Glomerular endothelial cell (primary cell): ENCODE measurements around the gene MYOM1. TPM values are rescaled to one million over a fixed set of nuclear protein-coding genes. Genes with fewer than 3 reads are reported as not detected.
"Not testable (repeated sequence)": the region's sequence is repeated elsewhere in the genome, so short reads cannot be mapped to it uniquely, and the experiment has no call there.

Experiments used
- DNase-seq: peaks from one replicate; pipeline ENCODE4 v3.0.0-alpha.2; 2011; ENCODE audit warnings: low read depth, low spot score; ENCODE audit errors: extremely low read depth
- total RNA-seq: library from RNA; depleted of rRNA; stranded (reverse); fragments of >200 nt; gene quantifications from 2 replicates; pipeline ENCODE4 v1.2.3, GENCODE V29; 2015

MYOM1 gene
- total RNA-seq, 1 donor from 2014 or later, result 0.41 TPM

DNA sequence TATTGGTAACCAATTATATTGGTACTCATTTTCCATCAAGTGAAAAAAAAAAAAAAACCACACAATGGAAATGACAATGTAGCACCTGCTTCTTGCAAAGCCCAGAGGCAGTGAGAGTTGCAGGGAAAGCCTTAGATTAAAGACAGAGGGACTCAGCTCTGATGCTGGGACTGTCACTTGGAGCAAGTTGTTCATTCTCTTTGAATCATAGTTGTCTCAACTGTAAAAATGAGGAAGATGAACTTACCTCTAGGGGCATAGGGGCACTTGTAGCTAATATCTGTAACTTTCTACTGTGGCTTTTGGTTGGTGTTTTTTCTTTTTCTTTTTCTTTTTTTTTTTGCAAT is 125.5 kb downstream of the MYOM1 start:
- DNase-seq, result no peak

DNA sequence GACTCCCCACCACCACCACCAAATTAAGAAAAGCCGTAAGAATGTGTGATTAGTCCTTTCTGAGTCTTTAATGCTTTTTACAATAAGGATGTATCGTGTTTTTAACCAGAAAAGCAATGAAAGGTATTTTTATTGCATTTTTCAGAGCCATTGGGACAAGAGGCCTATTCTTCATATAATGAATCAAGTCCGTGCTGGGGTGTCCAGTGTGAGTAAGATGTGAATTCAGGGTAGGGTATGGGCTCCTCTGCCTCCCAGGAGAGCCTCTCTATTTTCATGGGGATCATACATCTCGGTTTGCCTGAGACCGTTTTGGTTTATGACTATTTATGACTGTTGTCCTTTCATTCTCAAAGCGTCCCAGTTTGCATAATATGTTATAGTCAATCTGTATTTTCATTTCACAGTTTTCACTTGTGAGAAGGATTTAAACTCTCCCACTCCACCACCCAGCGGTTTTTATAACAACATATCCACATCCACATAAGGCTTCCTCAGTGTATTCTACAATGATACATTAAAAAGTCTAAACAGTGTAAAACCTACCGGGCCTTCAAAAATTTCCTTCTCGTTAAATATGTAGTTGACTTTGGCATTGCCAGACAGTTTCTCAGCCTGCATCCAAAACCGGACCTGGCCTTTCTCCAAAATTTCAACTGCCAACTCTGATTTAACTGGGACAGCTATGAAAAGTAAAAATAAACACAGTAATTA is 126.0 kb downstream of the MYOM1 start:
- DNase-seq, result no peak

DNA sequence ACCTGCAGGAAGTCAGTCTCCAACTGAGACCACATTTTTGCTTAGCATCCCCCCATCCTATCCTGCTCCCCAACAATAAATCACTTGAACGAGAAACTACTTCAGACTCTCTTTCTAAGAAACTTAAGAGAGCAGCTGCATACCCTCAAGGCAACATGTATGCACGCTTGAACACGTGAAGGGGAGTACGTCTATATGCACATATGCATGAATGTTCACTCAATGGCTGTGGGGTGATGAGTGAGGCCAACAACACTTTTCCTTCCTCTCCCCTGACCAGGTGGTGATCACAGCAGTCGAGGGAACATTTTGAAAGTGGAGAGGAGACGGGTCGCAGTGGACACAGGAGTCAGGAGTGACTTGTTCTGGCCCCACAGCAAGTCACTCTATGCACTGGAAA is 127.0 kb downstream of the MYOM1 start:
- DNase-seq, result no peak

DNA sequence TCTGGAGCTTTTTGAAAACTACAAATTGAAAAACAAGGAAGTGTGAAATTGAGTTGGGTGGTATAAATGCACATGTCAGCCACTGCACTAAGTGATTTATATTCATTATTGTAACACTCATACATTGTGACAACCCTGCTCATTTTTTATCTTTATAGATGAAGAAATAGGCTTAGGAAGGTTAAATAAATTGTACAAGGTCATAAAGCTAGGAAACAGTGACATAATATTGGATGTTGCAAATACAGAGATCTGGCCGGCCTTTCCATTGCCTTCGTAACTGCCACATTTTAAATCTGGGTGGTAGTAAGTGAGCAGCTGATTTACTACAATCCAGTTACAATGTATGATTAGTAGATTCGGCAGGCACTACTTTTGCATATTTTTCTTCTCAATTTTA is 130.2 kb downstream of the MYOM1 start:
- no peak for DNase-seq

DNA sequence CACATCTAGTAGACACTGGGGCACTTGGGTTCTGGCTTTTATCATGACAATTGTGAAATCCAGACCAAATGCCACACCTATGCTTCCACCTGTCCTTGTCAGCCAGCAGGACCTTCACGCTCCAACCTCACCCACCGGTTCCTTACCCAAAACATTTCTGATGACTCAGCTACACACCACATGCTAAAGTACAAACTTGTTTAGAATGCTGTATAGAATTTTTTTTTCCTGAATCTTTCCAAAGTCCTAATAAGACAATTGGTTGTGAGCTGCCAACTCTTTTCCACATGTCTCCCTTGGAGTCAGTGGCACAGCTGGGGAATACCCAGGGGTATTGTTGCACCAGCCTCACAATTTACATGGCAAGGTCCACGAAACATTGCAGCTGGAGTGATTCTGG is 131.3 kb downstream of the MYOM1 start:
- DNase-seq, result no peak

DNA sequence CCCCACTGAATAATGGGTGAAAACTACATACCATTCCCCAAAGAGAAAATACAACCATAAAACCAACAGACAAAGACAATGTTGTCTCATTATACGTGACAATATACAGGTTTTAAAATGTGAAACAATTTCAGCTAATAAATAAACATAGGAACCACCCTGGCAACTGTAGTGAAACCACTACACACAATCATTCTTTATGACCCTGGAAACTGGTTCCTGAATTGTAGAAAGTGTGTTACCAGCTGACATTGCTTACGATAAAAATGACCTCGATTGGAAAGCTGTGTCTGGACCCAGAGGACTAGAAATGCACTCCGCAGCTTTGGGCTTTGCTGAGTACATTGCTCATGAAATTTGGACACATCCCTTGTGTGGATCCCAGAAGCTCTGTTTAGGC is 132.9 kb downstream of the MYOM1 start:
- DNase-seq, result no peak

DNA sequence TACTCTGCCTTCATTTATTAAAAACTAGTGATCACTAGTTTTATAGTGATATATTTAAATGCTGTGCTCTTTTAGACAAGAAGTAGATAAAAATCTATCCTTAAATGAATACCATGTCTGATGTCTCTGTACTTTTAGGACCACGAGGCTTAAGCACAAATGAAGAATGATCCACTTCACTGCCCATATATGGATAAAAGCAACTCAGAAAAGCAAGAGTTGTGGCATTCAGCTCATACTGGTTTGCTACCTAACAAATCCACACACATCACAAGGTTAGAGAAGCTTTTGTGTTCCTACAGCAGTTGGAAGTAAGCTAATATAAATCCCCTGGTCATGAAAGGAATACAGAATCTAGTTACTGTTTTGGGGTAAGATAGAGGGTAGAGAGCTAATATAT is 134.2 kb downstream of the MYOM1 start:
- no peak for DNase-seq

DNA sequence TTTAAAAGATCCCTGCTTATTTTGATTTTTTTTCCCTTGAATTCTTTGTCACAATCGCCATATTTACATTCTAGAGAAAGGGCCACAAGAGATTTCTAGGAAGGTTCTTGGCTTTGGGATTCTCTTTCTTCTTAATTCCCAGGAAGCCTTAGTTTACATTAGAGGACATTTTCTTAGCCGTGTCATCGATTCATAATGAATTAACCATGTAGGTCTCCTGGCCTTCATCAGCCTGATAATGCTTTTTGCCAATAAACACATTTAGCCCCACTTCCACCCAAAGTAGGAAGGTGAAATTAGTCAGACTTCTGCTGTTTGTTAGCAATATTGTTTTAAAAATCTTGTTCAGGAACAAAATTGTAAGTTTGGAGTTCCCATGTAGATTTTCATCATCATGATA is 135.6 kb downstream of the MYOM1 start:
- DNase-seq, result no peak

DNA sequence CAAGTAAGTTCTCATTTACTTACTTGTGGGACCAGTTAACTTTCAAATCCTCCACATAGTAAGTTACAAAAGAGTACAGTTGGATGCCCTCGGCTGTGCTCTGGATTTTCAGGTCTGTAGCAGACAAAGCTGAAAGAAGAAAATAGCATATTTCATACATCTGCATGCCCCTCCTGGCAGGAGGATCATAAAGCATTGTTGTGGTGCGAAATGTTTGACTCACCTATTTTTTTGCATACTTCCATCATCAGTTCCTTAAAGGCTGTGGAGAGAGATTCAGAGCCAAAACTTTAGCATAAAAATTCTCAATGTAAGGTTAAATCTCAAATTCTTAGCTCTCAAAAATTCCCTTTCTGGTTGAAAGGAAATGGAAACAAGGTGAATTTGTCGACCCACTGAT is 136.0 kb downstream of the MYOM1 start:
- DNase-seq, result no peak

DNA sequence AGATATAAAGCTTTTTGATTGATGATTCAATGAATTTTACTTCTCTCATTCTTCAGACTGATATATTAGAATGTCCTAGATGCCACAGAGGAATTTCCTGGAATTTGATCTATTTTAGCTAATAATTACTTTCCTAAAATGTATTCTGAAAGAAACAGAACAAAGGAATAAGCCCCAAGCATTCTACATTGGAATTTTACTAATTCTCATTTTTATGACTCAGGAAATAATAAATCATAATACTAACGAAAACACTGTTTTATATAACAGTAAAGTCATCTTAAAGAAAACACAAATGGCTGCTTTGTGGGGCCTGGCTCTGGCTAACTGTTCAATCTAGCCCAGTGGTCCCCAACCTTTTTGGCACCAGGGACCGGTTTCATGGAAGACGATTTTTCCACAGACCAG is 138.2 kb downstream of the MYOM1 start:
- no peak for DNase-seq

DNA sequence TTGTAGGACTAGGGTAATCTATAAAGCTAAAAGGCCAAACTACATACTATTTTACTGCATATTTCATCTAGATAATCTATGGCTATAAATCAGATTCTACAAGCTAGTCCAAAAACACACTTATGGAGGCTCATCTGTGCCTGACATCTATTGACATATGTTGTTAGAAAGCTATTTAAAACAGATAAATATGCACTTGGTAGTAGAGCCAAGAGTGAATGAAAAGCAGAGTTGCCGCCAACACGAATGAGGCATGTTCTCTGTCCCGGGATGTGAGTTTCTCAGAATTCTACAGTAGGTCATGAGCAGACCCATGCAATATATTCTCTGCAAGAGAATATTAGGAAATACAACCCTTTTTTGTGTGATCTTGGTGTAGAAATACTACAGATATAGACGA is 140.1 kb downstream of the MYOM1 start:
- no peak for DNase-seq

DNA sequence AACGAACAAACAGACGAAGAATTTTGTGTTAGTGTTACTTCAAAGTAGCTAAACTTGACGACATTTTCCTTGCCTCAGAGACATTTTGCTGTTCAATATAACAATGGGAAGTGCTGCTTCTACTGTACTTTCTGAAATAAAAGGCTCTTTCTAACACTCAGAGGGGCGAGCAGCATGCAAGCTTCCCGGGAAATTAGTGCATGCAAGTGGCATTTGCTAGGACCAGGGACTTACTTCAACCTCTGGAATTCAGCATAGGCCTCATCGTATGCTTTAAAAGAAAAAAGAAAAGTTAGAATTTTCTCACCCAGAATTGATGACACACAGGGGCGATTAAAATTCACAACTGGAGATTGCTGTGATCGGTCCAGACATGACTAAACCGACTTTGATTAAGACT is 144.3 kb downstream of the MYOM1 start:
- no peak for DNase-seq

DNA sequence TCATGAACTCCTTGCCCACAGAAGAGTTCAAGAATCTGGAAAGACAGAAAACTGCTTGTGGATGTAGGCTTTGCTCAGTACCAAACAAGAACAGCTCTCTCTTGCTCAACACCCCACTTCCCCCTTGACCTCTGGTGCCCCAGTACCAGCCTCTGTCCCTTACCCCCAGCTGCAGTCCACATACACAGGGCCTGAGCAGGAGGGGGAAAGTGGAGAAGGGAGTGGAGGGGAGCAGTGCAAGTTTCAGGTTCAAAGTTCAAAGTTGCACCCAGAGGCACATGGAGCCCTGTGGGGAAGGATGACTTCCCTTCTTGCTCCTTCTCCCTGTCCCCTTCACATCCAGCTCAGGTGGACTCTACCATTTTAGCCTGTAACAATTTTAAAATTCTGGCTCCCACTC is 145.7 kb downstream of the MYOM1 start:
- DNase-seq, result no peak

DNA sequence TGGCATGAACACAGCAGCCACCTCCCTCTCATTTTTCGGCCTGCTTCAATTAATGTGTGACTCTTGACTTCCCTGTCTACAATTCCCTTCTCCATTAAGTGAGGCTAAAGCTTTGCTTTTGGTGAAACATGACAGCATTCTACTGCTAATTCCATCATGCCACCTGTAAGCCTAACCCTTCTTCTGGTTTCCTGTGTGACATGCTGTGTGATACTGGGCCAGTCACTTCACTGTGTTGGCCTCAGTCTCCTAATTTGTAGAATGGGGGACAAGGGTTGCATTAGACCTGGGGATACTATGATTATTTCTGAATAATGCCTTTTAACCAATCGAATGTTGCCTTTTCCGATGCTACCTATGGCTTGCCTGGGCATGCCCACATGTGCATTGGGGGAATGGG is 146.4 kb downstream of the MYOM1 start:
- not testable (repeated sequence) for DNase-seq

DNA sequence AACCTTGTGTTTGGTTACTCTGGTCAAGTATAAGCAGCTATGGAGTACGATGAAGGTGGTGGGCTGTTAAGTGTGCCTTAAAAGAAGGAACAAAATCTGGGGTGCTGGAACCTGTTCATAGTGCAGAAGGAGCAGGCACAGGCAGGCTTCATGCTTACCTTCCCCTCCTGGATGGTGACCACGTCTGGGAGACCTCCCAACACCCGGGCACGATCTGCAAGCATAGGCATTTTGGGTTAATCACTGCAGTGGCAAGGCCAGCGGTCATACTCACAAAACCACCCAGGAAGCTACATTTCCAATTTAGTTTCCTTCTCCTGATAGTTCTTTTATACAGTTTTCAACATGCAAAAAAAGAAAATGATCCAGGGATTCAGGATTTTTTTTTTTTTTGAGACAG is 148.1 kb downstream of the MYOM1 start:
- no peak for DNase-seq

DNA sequence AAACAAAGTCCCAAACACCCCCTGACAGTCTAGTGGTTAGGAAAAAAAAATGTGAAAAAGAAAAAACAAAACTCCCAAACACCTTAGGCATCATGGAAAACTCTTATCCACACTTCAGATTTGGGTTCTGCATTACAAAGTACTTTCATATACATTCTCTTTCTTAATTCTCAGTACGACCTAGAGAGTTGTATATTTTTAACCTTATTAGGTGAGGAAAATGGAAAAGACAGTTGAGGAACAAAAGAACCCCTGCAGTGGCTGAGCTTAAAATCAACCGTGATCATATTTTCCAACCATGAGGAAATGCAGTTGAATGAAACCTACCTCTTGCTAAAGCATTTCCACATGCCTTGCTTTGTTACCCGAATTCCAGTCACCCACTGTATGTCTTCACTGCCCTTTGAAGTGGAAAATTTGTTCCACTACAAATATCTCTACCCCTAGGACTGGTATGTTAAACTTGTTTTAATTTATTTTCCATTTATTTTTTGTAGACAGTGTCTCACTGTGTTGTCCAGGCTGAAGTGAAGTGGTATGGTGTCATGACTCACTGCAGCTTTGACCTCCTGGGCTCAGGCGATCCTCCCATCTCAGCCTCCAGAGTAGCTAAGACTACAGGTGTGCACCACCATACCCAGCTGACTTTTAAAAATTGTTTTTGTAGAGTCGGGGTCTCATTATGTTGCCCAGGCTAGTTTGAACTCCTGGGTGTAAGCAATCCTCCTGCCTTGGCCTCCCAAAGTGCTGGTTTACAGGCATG is 149.9 kb downstream of the MYOM1 start:
- no peak for DNase-seq

DNA sequence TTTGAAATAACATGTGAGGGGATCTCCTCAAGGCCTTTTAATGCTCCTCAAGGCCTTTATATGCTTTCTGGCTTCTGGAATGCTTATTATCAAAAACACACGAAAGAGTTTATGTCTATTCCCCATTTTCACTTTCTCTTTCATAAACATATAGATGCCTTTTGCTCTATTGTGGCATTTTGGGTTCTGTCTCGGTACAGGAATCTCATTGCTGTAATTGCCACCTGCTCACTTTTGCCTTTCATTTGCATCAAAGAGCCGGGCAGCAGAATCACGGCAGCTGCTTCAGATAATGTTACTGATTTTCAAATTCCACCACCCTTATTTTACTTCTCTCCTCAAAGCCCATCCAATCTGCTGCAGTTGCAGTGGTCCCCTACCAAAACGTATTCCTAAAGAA is 152.0 kb downstream of the MYOM1 start:
- DNase-seq, result no peak

DNA sequence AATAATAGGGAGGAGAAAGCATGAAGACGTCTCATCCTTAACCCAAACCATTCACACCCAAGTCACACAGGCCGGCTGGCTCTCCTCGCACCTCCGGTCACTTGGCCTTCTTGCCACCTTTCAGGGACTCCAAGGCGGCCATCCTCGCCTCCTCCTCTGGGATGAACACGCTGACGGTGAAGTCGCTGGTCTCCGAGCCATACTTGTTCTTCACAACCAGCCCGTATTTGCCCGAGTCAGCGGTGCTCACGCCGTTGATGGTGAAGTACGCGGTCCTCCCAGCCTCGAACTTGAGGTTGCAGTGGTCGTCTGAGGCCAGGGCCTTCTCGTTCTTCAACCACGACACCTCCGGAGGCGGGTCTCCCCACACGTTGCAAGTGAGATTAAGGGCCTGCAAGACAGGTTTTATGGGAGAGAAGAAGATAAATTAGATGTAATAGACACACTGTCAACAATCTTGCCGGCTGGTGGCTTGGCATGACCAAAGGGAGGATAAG is 152.6 kb downstream of the MYOM1 start:
- DNase-seq, result no peak

DNA sequence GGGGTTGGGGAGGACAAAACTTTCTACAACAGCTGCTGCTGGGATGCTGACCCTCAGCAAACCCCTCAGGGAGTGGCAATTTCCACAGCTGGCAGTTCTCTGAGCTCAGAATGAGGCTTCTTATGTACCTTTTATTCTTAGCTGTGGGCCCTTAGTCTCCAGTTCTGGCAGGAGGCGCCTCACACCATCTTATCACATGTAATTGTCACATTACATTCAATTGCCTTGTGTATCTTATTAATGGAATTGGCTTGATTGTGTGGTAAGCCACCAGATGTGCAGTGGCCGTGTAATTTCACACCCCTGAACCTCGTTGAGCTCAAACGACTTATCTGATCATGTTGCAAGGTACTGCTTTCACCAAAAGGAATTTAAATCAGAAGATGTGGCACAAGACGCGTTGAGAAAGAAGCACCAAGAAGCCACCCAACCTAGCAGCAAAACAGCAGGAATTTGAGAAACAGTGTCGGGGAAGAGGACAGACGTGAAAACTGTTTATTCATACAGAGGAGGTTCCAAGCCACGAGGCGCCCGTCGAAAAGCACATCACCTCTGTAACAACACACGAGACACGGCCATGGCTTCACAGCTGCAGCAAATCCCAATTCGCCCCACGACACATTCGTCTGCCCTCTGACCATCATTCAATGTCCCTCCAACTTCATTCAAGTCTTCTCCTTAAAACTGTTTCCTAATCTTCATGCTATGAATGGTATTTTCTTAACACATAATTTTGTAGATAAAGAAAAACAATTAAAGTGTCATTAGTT is 153.2 kb downstream of the MYOM1 start:
- no peak for DNase-seq

DNA sequence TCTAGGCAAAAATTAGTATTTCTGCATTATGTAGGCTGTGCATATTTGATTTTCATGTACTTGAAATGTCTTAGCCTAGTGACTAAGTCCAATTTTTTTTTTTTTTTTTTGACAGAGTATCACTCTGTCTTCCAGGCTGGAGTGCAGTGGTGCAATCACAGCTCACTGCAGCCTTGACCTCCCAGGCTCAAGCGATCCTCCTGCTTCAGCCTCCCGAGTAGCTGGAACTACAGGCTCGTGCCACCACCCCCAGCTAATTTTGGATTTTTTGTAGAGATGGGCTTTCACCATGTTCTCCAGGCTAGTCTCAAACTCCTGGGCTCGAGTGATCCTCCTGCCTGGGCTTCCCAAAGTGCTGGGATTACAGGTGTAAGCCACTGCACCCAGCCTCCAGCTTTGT is 156.0 kb downstream of the MYOM1 start:
- DNase-seq, result not testable (repeated sequence)

DNA sequence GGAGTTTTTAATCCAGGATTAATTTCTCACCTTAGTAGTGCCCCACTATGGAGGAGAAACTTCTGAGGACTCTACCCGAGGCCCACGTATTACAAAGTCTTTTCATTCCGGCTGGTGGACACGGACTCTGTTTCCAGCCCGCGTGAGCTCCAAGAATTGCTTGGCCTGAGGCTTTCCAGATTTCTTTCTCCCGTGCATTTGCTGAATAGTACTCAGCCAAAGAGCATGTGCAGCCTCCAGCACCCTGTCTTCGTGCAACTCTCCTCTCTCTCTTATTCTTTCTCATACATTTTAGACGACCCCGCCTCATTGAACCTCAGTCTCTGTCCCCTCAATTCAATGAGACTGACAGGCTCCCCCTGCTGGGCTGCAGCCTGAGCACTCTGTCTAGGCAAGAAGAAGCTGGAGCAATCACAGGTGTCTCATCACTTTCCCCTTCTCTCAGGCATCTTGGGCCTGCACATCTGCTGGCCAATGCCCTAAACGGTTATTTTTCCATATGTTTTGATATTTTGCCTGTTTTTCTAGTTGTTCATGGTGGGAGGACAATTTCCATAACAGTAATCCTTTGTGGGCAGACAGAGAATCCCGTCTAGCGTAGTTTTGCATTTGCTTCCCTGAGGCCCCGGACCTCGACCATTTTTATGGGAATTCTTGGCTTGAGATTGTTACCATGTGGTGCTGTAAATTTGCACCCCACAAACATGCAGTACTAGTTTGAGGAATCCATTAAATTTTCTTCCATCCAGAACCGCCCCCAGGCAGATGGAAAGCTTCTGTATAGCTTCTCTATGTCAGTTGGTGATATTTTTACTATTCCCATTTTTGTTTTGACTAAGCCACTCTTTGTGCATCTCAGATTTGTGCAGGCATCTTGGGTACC is 156.7 kb downstream of the MYOM1 start:
- DNase-seq, result no peak
